Measurements from ENCODE around the gene CAPN8.

The CAPN8 gene

DNA sequence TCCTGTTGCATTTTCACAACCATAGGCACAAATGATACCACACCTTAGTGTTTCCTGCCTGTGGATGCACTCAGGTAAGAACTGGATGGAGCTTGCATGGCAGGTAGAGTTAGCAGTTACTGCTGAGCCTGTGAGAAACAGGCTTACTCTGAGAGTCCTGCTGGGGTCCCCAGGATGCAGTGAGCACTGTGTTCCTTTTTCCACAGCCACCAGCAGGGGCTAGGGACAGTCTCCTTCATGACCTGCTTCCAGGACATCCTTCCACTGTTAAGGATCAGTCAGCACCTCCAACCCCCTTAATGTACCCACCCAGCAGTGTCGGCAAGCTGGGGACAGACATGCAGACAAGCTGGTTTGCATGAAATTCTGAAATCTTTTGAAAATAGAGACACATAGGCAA is 16.3 kb downstream of the CAPN8 start:
- TF ChIP-seq FOXP2 (optimal IDR thresholded peaks at IDR 0.05; ENCODE audit: borderline replicate concordance, extremely low read depth, extremely low read length, insufficient read depth) = no peak
- no peak for TF ChIP-seq TAF1 (IDR thresholded peaks at IDR 0.05; ENCODE audit: borderline replicate concordance, insufficient read depth, low read length)
- TF ChIP-seq POLR2AphosphoS5 (IDR thresholded peaks at IDR 0.05; ENCODE audit: low read depth, low read length) = no peak
- TF ChIP-seq, protein P1, sequence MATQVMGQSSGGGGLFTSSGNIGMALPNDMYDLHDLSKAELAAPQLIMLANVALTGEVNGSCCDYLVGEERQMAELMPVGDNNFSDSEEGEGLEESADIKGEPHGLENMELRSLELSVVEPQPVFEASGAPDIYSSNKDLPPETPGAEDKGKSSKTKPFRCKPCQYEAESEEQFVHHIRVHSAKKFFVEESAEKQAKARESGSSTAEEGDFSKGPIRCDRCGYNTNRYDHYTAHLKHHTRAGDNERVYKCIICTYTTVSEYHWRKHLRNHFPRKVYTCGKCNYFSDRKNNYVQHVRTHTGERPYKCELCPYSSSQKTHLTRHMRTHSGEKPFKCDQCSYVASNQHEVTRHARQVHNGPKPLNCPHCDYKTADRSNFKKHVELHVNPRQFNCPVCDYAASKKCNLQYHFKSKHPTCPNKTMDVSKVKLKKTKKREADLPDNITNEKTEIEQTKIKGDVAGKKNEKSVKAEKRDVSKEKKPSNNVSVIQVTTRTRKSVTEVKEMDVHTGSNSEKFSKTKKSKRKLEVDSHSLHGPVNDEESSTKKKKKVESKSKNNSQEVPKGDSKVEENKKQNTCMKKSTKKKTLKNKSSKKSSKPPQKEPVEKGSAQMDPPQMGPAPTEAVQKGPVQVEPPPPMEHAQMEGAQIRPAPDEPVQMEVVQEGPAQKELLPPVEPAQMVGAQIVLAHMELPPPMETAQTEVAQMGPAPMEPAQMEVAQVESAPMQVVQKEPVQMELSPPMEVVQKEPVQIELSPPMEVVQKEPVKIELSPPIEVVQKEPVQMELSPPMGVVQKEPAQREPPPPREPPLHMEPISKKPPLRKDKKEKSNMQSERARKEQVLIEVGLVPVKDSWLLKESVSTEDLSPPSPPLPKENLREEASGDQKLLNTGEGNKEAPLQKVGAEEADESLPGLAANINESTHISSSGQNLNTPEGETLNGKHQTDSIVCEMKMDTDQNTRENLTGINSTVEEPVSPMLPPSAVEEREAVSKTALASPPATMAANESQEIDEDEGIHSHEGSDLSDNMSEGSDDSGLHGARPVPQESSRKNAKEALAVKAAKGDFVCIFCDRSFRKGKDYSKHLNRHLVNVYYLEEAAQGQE (IDR thresholded peaks at IDR 0.05; ENCODE audit: insufficient read depth in 1 of 2, low read depth in 2 of 2, low read length in 2 of 2) = no peak
- no peak for TF ChIP-seq SIN3A (IDR thresholded peaks at IDR 0.05; ENCODE audit: borderline replicate concordance, insufficient read depth, low read length)

DNA sequence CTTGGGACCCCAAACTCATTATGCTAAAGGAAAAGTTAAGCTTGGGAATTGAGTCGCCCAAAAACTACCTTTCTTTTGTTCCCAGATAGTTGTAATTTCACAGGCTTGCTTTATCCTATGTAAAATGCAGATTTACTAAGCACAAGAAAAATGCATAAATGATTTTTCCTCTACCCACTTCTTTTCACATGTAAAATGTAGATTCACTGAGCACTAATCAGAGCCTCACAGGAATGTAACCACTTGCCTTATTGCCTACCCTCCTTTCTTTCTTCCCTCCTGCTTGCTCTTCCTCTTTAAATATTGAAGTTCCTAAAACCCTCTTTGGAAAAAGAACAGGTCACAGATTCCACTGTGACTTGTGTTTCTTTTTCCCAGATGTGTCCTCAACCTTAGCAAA is 18.3 kb downstream of the CAPN8 start:
- TF ChIP-seq FOXP2 (optimal IDR thresholded peaks at IDR 0.05; ENCODE audit: borderline replicate concordance, extremely low read depth, extremely low read length, insufficient read depth) (no peak), POLR2AphosphoS5 (IDR thresholded peaks at IDR 0.05; ENCODE audit: low read depth, low read length) (no peak), SIN3A (IDR thresholded peaks at IDR 0.05; ENCODE audit: borderline replicate concordance, insufficient read depth, low read length) (no peak), TAF1 (IDR thresholded peaks at IDR 0.05; ENCODE audit: borderline replicate concordance, insufficient read depth, low read length) (no peak)
- TF ChIP-seq, protein P1 (IDR thresholded peaks at IDR 0.05; ENCODE audit: insufficient read depth in 1 of 2, low read depth in 2 of 2, low read length in 2 of 2) = no peak

DNA sequence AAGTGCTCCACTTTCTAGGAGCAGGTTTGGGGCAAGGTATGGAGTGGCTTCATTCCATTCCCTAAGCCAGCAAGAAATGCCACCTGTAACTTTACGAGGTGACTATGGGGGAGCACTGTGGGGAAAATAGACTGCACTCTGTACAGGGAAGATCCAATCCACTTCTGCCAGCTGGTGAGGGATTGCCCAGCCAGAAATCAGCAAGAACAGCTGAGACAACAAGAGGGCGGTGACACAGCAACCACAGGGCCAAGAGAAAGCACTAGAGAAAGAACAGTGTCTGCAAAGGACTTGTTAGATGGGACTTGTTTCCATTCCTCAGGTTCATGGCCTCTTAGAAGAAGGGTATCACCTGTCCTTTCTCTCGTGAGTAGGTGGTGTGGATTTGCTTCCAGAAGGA is 19.6 kb downstream of the CAPN8 start:
- TF ChIP-seq SIN3A (IDR thresholded peaks at IDR 0.05; ENCODE audit: borderline replicate concordance, insufficient read depth, low read length) (no peak), FOXP2 (optimal IDR thresholded peaks at IDR 0.05; ENCODE audit: borderline replicate concordance, extremely low read depth, extremely low read length, insufficient read depth) (no peak), POLR2AphosphoS5 (IDR thresholded peaks at IDR 0.05; ENCODE audit: low read depth, low read length) (no peak), TAF1 (IDR thresholded peaks at IDR 0.05; ENCODE audit: borderline replicate concordance, insufficient read depth, low read length) (no peak)
- TF ChIP-seq, protein P1 (IDR thresholded peaks at IDR 0.05; ENCODE audit: insufficient read depth in 1 of 2, low read depth in 2 of 2, low read length in 2 of 2) = no peak

DNA sequence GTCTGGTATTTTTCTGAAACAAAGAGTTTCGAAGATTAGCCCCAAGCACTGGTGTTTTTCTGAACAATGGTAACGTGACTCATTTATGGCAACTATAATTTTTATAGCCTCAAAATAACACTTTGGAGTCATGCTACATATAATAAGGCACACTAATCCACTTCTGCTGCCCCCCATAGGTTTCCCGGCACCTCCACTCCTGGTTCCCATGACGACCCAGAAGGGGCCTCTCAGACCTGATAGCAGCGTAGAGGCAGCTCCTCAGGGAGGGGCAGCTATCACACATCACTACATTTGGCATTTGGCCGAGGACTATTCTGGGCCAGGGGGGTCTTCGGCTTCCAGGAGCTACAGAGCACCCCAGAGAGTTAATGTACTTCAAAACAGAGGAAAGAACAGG is 23.3 kb downstream of the CAPN8 start:
- TF ChIP-seq POLR2AphosphoS5 (IDR thresholded peaks at IDR 0.05; ENCODE audit: low read depth, low read length) (no peak), FOXP2 (optimal IDR thresholded peaks at IDR 0.05; ENCODE audit: borderline replicate concordance, extremely low read depth, extremely low read length, insufficient read depth) (no peak), SIN3A (IDR thresholded peaks at IDR 0.05; ENCODE audit: borderline replicate concordance, insufficient read depth, low read length) (no peak), TAF1 (IDR thresholded peaks at IDR 0.05; ENCODE audit: borderline replicate concordance, insufficient read depth, low read length) (no peak)
- TF ChIP-seq, protein P1 (IDR thresholded peaks at IDR 0.05; ENCODE audit: insufficient read depth in 1 of 2, low read depth in 2 of 2, low read length in 2 of 2) = no peak

DNA sequence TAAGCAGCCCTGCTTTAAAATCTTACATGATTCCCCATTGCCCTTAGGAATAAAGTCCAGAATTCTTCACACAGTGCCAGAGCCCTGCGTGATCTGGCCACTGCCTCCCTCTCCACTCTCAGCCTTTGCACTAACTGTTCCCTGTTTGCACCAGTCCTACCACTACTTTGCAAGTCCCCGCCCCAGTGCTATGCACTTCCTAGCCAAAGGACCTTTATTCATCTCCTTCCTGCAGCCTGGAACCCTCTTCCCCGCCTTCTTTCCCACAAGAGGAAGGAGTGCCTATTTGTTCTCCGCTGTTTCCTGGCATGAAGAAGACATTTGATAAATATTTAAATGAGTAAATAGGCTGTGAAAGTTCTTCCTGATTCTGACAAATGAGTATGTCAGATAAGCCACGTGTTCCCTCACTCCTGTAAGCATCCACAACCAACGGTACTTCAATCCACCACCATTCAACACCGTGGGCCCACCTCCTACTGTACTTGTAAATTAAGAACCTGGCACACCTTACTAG is 23.9 kb downstream of the CAPN8 start:
- TF ChIP-seq SIN3A (IDR thresholded peaks at IDR 0.05; ENCODE audit: borderline replicate concordance, insufficient read depth, low read length) (no peak), FOXP2 (optimal IDR thresholded peaks at IDR 0.05; ENCODE audit: borderline replicate concordance, extremely low read depth, extremely low read length, insufficient read depth) (no peak), POLR2AphosphoS5 (IDR thresholded peaks at IDR 0.05; ENCODE audit: low read depth, low read length) (no peak), TAF1 (IDR thresholded peaks at IDR 0.05; ENCODE audit: borderline replicate concordance, insufficient read depth, low read length) (no peak)
- TF ChIP-seq, protein P1 (IDR thresholded peaks at IDR 0.05; ENCODE audit: insufficient read depth in 1 of 2, low read depth in 2 of 2, low read length in 2 of 2) = no peak

All from PFSK-1 (cell line).